ENCODE data around the gene GLI3. TPM values are rescaled to one million over a fixed set of nuclear protein-coding genes. Genes with fewer than 3 reads are reported as not detected.

GLI3 gene
- total and polyA plus RNA-seq, 2 of the 4 experiments (the other 2 are of a cell fraction) = 1.3 to 3.9 TPM

GRCh38 chr7:41912426-41912825 is 324.6 kb downstream of the GLI3 start:
- Histone ChIP-seq H3K56ac (ENCODE audit: extremely low read depth, insufficient read depth, low read length) (peak overlapping the region; percentile 96), H3K9me3 (ENCODE audit: control insufficient read depth, insufficient read depth, low read length) (no peaks in the 10 kb centered on the region), H2AK9ac (replicated peaks; ENCODE audit: low read depth, low read length, poor library complexity) (peak overlapping the region; percentile 29), H2BK20ac (ENCODE audit: low read depth, low read length) (peak overlapping the region; percentile 100), H2BK120ac (ENCODE audit: low read depth, low read length) (peak overlapping the region; percentile 98), H3K9ac (ENCODE audit: low read depth, low read length) (peak overlapping the region; percentile 52; the same call in 1 of the 2 replicates), H3K27ac (ENCODE audit: insufficient read depth, low read length) (peak overlapping the region; percentile 89), H3K18ac (ENCODE audit: low read depth, low read length) (peak overlapping the region; percentile 81), H3K4ac (ENCODE audit: low read depth, low read length) (peak overlapping the region; percentile 91), H3K14ac (replicated peaks; ENCODE audit: low read depth, low read length) (peak overlapping the region; percentile 95), H4K5ac (ENCODE audit: low read depth, low read length) (peak overlapping the region; percentile 98), H3K4me3 (ENCODE audit: insufficient read depth, low read depth, low read length) (no peak overlapping the region), H3K23ac (ENCODE audit: low read depth, low read length) (peak overlapping the region; percentile 99), H3K4me1 (ENCODE audit: control insufficient read depth, insufficient read depth, low read length) (peaks cover 15% of the 10 kb centered on the region), H2AK5ac (ENCODE audit: low read depth, low read length) (peak overlapping the region; percentile 87), H2AFZ (replicated peaks; ENCODE audit: low read length, poor library complexity) (no peak overlapping the region), H3K27me3 (ENCODE audit: control insufficient read depth, insufficient read depth, low read length) (no peaks in the 10 kb centered on the region), H3K9me1 (ENCODE audit: insufficient read depth, low read length) (peaks cover 14% of the 10 kb centered on the region; the same call in 1 of the 2 replicates), H4K8ac (ENCODE audit: low read depth in 2 of 2, low read length in 2 of 2) (peak overlapping the region; percentile 86 to 95), H3K79me1 (ENCODE audit: low read depth in 1 of 2, low read length in 2 of 2) (peaks cover 5 to 15% of the 10 kb centered on the region in 2 experiments; a peak in 2 of 4 replicates), H3K36me3 (ENCODE audit: control insufficient read depth, insufficient read depth, low read length) (no peaks in the 10 kb centered on the region), H3K4me2 (ENCODE audit: low read depth, low read length) (peak overlapping the region; percentile 20; the same call in 1 of the 2 replicates), H2BK15ac (ENCODE audit: low read depth, low read length) (peak overlapping the region; percentile 98), H4K20me1 (ENCODE audit: insufficient read depth, low read length) (no peaks in the 10 kb centered on the region), H4K91ac (ENCODE audit: insufficient read depth, low read depth, low read length) (peak overlapping the region; percentile 98), H2BK5ac (ENCODE audit: low read depth, low read length, poor library complexity, severe bottlenecking) (peak overlapping the region; percentile 99)
- ChIA-PET CTCF (no interaction called here), POLR2A (ENCODE audit: unreplicated experiment) (no interaction called here)
- TF ChIP-seq NFE2L2 (IDR thresholded peaks at IDR 0.05; ENCODE audit: low read depth, low read length) (no peak), FOS (IDR thresholded peaks at IDR 0.05; ENCODE audit: low read depth, low read length) (no peak), ELK1 (IDR thresholded peaks at IDR 0.05; ENCODE audit: borderline replicate concordance, low read depth, low read length) (no peak), RFX5 (IDR thresholded peaks at IDR 0.05; ENCODE audit: low read depth, low read length) (no peak), RCOR1 (IDR thresholded peaks at IDR 0.05; ENCODE audit: insufficient replicate concordance, low read length) (no peak), USF2 (IDR thresholded peaks at IDR 0.05; ENCODE audit: low read depth, low read length) (no peak), MAFK (IDR thresholded peaks at IDR 0.05; ENCODE audit: low read depth, low read length) (no peak), MAZ (IDR thresholded peaks at IDR 0.05; ENCODE audit: borderline replicate concordance, low read depth, low read length) (no peak), POLR2A (IDR thresholded peaks at IDR 0.05; ENCODE audit: low read depth, low read length) (no peak), RAD21 (IDR thresholded peaks at IDR 0.05; ENCODE audit: low read length) (no peak), CEBPB (IDR thresholded peaks at IDR 0.05; ENCODE audit: low read depth, low read length) (no peak), SMC3 (IDR thresholded peaks at IDR 0.05; ENCODE audit: low read depth, low read length) (no peak), CTCF (conservative IDR thresholded peaks at IDR 0.05; ENCODE audit: low read depth, low read length) (no peak), BHLHE40 (IDR thresholded peaks at IDR 0.05; ENCODE audit: low read depth, low read length) (no peak), MXI1 (IDR thresholded peaks at IDR 0.05; ENCODE audit: borderline replicate concordance, low read depth, low read length) (no peak), CHD1 (IDR thresholded peaks at IDR 0.05; ENCODE audit: low read depth, low read length) (no peak)
- in situ Hi-C loops (cut with MboI; ENCODE audit: low sequenced_read_pairs) = no loop called here
- no peak for DNase-seq
- no TSS peak for BruUV-seq (replicated peaks)
- no peak for ATAC-seq (ENCODE audit: low read depth)
- dilution Hi-C loops (cut with HindIII; ENCODE audit: low sequenced_read_pairs, unreplicated experiment) = no loop called here
- intact Hi-C loops (cut with micrococcal nuclease) = no loop called here
- no CpG with 5 or more reads among the region's 2 CpGs for WGBS, 2 experiments (ENCODE audit: extremely low coverage in 2 of 2, insufficient read length in 1 of 2)

Measured in IMR-90 (cell line).